DMS53 treated with DMSO at 0.1 percent for 48 hours (cell line): Measurements from ENCODE around the gene ADCY2.

ENCODE experiments used
- DNase-seq: peaks from one replicate; lab custom pipeline; 2025; ENCODE audit not compliant: unreplicated experiment; lab: John Stamatoyannopoulos, UW

Gene ADCY2

GRCh38 chr5:7714697-7715096 is 318.8 kb downstream of the ADCY2 start:
- no peak for DNase-seq

DNA sequence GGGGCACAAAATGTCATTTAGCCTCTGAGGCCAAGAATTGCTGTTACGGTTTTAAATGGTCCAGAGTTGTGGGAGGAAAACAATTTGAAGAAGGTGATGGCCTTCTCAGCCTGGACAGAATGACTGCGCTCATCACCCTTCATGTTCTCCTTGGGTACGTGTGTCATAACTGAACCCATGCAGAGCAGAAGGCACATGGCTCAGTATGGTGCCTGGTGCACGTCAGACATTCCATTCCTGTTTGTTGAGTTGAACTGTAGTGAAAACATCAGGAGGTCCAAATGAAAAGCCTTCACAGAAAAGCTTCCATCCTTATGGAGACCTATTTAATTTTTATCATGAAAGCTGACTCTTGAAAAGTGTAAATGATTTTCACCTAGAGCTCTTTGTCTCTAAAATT is 321.8 kb downstream of the ADCY2 start:
- DNase-seq: no peak

DNA sequence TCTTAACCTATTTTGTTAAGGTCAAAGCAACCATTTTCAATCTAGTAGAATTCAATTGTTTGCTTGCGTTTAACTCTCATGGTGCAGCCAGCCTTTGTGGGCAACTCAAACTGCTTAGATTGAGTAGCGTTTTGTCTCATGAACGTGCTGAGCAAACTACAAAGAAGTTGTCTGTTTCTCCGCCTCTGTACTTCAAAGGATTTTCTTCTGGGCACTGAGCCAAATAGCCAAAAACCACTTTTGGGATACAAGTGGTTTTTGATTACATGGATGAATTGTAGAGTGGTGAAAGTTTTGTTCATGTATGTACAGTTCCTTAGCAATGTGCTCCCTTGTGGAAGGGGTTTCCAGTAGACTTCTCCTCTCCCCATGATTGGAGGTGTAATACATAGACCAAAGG is 332.1 kb downstream of the ADCY2 start:
- DNase-seq: no peak

DNA sequence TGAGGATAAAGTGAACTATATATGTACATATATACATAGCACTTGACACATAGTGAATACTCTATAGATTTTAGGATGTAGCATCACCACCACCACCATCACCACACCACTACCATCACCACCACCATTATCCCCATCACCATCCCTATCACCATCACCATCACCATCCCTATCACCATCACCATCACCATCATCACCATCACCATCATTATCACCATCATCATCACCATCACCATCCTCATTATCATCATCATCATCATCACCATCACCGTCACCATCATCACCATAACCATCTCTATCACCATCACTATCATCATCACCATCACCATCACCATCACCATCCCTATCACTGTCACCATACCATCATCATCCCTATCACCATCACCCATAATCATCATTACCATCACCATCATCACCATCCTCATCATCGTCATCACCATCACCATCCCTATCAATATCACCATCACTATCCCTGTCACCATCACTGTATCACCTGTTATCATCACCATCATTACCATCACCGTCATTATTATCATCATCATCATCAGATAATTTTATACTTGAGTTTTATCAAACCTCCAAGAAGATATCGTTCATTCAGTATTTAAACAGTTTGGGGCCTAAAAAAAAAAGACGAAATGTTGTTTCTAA is 345.6 kb downstream of the ADCY2 start:
- DNase-seq: no peak

DNA sequence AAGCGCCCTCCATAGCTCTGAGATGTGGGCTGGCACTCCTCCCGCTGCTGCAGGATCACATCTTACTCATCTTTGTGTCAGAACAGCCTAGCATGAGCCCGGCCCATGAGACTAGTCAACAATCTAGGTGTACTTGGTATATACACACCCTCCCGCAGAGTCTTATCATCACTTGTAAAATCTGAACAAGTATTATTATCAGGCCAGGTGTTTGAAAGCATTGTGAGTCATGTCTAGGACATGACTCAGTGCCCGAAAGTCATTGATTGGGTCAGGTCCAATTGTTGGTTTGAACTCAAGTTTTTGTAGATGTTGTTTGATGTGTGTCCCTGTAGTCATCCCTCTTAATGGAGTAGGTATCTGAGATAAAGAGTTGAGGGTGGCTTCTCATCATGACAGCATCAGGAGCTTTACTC is 346.3 kb downstream of the ADCY2 start:
- no peak for DNase-seq

DNA sequence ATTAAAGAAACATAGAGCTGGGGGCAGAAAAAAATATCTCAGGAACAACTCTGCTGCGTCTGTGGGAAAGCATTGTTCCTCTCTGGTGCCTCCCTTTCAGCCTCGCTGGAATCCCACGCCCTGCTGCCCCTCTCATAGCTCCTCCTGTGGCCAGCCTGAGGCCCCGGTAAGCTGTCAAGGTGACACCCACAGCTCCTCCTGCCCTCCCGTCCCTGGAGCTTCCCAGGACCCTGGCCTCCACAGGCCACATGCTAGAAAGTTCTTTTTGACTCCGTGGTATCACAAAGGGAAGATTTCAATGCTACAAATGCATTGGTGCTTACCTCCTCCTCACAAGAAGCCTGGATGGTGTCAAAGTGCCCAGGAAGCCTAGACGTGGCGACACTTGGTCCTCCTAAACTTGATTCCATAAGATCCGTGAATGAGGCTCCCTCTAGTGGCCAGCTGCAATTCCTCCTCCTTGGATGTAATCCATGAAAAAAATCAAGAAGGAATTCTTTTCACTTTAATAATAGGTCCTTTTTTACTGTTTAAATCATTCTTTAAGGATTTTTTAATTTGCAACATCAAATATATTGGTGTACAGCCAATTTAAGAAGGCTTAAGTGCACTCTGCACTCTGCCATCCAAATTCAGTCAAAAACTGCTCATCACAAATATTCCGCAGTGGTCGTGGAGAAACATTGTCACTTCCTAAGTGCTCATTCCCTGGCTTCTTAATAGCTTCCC is 350.1 kb downstream of the ADCY2 start:
- DNase-seq: peak; percentile 31

DNA sequence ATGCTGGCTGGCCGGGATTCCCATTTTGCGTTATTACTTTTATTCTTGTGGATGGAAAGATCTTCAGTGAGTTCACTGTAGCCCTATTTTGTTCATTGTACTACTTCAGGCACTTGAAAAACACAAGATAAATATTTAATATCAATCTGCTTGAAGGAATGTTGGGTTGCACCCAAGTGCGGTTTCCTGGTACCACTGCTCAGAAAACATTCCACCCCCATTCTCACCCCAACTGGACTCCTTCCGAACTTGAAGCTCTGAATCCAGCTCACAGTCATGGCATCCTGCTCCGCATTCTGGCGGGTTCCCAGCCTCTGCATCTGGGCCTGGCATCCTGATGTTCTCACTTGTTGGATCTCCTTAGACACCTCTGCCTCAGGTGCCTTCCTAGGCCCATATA is 351.8 kb downstream of the ADCY2 start:
- DNase-seq: no peak

DNA sequence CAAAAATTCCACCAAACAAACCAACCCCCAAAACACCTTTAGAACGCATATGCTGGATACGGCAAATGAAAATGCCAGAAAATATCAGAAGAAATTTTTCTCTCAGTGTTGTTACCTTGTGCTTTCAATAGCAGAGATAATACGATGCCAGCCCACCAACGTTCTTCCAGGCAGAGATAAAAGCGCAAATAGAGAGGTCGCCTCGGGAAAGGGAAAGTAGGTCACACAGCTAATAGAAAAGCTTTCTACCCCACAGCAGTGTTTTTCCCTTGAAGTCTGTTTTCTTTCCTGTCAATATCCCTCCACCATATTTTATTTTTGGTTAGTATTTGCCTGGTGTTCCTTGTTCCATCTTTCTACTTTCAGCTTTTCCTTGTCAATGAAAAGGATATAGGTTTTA is 353.7 kb downstream of the ADCY2 start:
- no peak for DNase-seq

DNA sequence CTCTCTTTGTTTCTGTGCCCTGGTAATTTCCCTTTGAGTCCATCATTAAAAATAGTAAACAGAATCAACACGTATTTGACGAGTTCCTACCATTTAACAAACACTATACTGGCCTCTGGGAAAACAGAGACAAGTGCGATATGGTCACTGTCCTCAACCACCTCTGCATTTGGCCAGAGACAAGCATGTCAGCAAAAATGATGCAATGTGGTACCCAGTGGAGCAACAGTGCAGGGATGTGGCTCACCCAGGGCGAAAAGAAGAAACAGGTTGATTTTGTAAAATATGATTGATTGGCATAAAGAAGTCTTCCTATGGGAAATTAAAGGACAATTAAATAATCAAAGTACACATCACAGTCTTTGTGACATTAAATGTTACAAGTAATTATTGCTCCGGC is 355.9 kb downstream of the ADCY2 start:
- DNase-seq: no peak

- DNase-seq: no peak
Measured at GRCh38 chr5:7753181-7753580, 357.2 kb downstream of the ADCY2 start.

- no peak for DNase-seq
Measured at GRCh38 chr5:7753596-7753995, 357.7 kb downstream of the ADCY2 start.

GRCh38 chr5:7754490-7754889 is 358.6 kb downstream of the ADCY2 start:
- no peak for DNase-seq

DNA sequence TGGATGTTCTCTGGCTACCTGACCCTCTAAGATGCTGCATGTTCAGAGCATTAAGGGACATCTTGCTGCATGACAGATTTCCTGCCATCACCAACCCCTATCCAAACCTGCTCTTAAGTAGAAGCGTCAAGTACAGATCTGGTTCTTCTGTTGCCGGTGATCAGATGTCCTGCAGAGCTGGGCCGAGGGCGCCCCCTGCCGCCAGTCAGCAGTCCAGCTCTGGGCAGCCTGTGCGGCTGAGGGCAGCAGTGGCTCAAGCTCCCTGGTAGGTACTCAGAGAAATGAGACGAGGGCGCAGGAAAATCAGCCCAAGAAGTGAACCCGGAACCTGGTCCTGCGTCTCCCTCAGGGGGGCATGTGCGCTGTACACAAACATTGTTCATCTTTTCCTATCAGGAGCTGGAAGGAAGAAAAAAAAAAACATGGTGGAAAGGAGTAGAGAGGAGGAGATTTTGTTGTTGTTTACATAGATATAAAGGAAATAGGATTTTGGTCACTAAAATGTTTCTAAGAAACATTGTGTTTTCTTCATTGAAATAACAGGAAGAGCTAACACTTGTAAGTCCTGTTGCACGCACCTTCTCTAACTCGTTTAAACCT is 359.2 kb downstream of the ADCY2 start:
- peak; percentile 77 for DNase-seq

DNA sequence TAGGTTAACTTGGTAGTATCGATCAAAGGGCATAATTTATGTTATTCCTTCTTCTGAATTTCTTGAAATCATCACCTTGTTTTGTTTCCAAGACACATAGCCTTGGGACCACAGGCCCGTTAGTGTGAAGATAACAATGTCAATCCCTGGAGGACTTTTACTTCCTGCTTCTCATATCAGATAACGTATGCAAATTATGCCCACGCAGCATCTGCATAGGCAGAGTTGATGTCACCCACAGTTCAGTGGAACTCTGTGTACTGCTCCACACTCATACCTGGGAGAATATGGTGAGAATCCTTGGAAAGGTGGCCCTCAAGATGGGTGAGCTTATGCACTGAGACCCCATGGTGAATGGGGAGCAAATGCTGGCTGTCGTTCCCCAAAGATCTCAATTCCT is 360.0 kb downstream of the ADCY2 start:
- no peak for DNase-seq

- DNase-seq: no peak
Measured at GRCh38 chr5:7756453-7756852, 360.5 kb downstream of the ADCY2 start.

GRCh38 chr5:7759257-7759871 is 363.4 kb downstream of the ADCY2 start:
- DNase-seq: no peak

DNA sequence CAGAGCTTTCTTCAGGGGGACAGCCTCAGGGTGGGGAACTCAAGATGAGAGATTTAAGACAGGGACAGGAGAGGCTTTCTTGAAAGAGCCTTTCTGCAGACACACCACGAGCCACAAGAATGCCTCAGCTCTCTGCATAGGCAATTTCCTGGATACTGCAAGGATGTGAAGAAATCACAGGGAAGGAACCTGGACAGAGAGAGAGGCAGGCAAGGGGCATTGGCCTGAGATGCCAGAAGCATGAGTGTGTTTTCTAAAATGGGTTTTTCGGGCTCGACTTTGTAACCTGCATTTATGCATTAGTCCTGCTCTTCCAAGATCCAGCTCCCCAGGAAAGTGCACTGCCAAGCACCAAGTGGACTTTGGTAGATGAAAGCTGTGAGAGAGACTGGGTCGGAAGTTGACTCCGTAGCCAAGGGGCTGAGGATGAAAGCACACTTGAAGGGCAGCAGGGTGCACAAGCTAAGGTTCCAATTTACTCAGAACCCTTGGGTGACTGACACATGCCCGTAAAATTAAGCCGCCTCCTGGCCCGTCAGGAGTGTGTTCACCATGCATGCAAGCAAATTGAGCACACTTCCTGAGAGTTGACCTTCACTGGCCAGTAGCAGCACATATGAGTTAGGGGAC is 364.1 kb downstream of the ADCY2 start:
- no peak for DNase-seq

GRCh38 chr5:7762267-7762666 is 366.3 kb downstream of the ADCY2 start:
- DNase-seq: no peak

DNA sequence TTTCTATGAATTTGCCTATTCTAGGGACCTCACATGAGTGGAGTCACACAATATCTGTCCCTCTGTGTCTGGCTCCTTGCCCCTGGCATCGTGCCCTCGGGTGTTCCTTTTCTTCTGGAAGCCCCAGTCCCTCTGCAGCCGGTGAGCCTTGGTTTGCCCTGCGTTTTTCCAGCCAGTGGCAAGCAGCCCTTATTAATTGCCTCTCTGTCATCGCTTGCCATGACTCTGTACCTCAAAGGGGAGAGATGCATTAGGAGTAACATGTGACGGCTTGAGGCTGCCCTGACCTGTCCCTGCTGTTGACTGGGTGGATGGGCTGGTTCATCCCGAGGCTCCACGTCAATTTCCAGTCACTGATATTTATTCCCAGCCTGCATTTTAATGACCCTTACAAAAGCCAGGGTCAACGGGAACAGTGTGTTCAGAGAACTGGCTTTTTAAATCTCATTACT is 367.7 kb downstream of the ADCY2 start:
- no peak for DNase-seq

GRCh38 chr5:7764452-7764851 is 368.5 kb downstream of the ADCY2 start:
- DNase-seq: no peak

DNA sequence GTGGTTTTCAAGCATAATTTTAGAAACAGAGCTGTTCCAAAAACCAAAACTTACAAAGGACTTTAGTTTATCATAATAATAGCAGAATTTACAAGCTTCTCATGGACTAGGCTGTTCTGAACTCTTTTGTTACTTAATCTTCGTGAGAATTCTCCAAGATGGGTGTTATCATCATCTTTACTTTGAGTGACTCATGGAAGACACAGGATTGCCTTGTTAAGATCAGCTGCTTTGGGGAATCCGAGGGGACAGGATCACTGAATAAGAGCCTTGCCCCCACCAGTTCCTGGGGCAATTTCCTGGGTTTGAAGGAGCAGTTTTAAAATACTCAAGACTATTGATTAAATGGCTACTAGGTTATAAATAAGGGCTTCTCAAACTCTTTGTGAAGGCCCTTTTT is 374.5 kb downstream of the ADCY2 start:
- no peak for DNase-seq

DNA sequence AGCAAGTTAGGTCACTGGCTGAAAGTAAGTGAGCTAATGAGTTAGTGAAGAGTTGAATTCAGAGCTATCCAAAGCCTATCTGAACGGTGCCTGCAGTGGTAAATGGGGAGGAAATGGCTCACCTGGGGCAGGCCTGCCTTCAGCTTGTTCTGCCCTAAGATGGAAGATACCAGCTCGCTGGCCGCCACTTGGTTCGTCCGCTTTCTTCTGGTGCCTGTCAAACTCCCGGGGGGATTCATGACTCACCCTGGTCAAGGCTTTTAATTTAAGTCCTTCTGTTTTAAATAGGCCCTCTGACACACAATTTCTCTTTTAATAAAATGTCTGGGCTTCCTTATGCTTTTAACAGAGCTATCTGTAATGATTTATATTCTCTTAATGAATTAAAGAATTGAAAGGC is 376.2 kb downstream of the ADCY2 start:
- no peak for DNase-seq
